Ectodermal cell (in vitro differentiated cells): ENCODE data around the gene XIRP1.
"Not testable (repeated sequence)": the region's sequence is repeated elsewhere in the genome, so short reads cannot be mapped to it uniquely, and the experiment has no call there.

ENCODE experiments used
- H3K27ac ChIP-seq: 2 replicates; pipeline ENCODE4 v1.7.0; 2013; ENCODE audit warnings: mild to moderate bottlenecking, low read depth, low read length; ENCODE audit not compliant: insufficient read depth, poor library complexity, severe bottlenecking
- H3K27me3 ChIP-seq: 2 replicates; pipeline ENCODE4 v1.7.0; 2013; ENCODE audit warnings: mild to moderate bottlenecking, low read length; ENCODE audit not compliant: insufficient read depth, control insufficient read depth, poor library complexity, severe bottlenecking
- H3K36me3 ChIP-seq: one replicate; pipeline ENCODE4 v1.7.0; 2013; ENCODE audit warnings: low read length; ENCODE audit not compliant: control insufficient read depth, insufficient read depth
- H3K4me1 ChIP-seq: one replicate; pipeline ENCODE4 v1.7.0; 2013; ENCODE audit warnings: low read length; ENCODE audit not compliant: control insufficient read depth, insufficient read depth
- H3K4me3 ChIP-seq: 2 replicates; pipeline ENCODE4 v1.7.0; 2013; ENCODE audit warnings: low read depth, low read length, control low read depth; ENCODE audit not compliant: insufficient read depth
- H3K9me3 ChIP-seq: 2 replicates; pipeline ENCODE4 v1.7.0; 2013; ENCODE audit warnings: mild to moderate bottlenecking, low read length, moderate library complexity; ENCODE audit not compliant: control insufficient read depth
- WGBS, 2 experiments: methylation state at CpG; one replicate each; pipeline ENCODE4 v1.1.7; 2013; ENCODE audit warnings: missing lambda C conversion rate in 2 of 2; 5-methylcytosine and 5-hydroxymethylcytosine counted together

Gene XIRP1

GRCh38 chr3:39180183-39180545 is 12.2 kb downstream of the XIRP1 start:
- H3K27ac ChIP-seq: no peak overlapping the region

GRCh38 chr3:39178553-39178952 is 13.8 kb downstream of the XIRP1 start:
- Histone ChIP-seq H3K4me1 (peaks cover 21% of the 10 kb centered on the region), H3K4me3 (peak overlapping the region; percentile 45), H3K27me3 (peaks cover 16% of the 10 kb centered on the region), H3K9me3 (no peaks in the 10 kb centered on the region), H3K36me3 (no peaks in the 10 kb centered on the region), H3K27ac (no peak overlapping the region)
- 77% methylated on average over 4 of the region's 4 CpGs for WGBS, 2 experiments

More at GRCh38 chr3:39180183-39180545, 12.2 kb downstream of the XIRP1 start:
- 69 to 70% methylated on average over 3 of the region's 3 CpGs for WGBS, 2 experiments
- Histone ChIP-seq H3K4me3 (peak overlapping the region; percentile 46), H3K27me3 (peaks cover 16% of the 10 kb centered on the region), H3K9me3 (no peaks in the 10 kb centered on the region), H3K36me3 (no peaks in the 10 kb centered on the region), H3K4me1 (peaks cover 21% of the 10 kb centered on the region)

GRCh38 chr3:39177708-39178332 is 14.6 kb downstream of the XIRP1 start:
- peak overlapping the region; percentile 71 for H3K27ac ChIP-seq
- H3K36me3 ChIP-seq: no peaks in the 10 kb centered on the region
- H3K4me1 ChIP-seq: peaks cover 21% of the 10 kb centered on the region
- 1 to 2% methylated on average over 23 to 30 of the region's 32 CpGs for WGBS, 2 experiments
- peaks cover 16% of the 10 kb centered on the region for H3K27me3 ChIP-seq
- no peaks in the 10 kb centered on the region for H3K9me3 ChIP-seq
- H3K4me3 ChIP-seq: peak overlapping the region; percentile 45

GRCh38 chr3:39176025-39176714 is 16.2 kb downstream of the XIRP1 start:
- Histone ChIP-seq H3K9me3 (no peaks in the 10 kb centered on the region), H3K27me3 (peaks cover 16% of the 10 kb centered on the region), H3K27ac (no peak overlapping the region), H3K4me1 (peaks cover 21% of the 10 kb centered on the region), H3K4me3 (no peak overlapping the region), H3K36me3 (no peaks in the 10 kb centered on the region)
- 94 to 95% methylated on average over 6 of the region's 6 CpGs for WGBS, 2 experiments

GRCh38 chr3:39173318-39174125 is 18.9 kb downstream of the XIRP1 start:
- Histone ChIP-seq H3K27me3 (no peaks in the 10 kb centered on the region), H3K27ac (no peak overlapping the region), H3K4me3 (no peak overlapping the region), H3K4me1 (peaks cover 6% of the 10 kb centered on the region), H3K36me3 (no peaks in the 10 kb centered on the region), H3K9me3 (no peaks in the 10 kb centered on the region)
- WGBS, 2 experiments: 77 to 93% methylated on average over 2 of the region's 2 CpGs

- Histone ChIP-seq H3K4me1 (no peaks in the 10 kb centered on the region), H3K9me3 (no peaks in the 10 kb centered on the region), H3K4me3 (no peak overlapping the region), H3K27ac (no peak overlapping the region), H3K27me3 (no peaks in the 10 kb centered on the region), H3K36me3 (no peaks in the 10 kb centered on the region)
- WGBS, 2 experiments: 92 to 94% methylated on average over 2 of the region's 2 CpGs
Measured at GRCh38 chr3:39171860-39172259, 20.5 kb downstream of the XIRP1 start.

GRCh38 chr3:39170877-39171276 is 21.5 kb downstream of the XIRP1 start:
- H3K4me3 ChIP-seq, H3K9me3 ChIP-seq, H3K4me1 ChIP-seq, H3K27me3 ChIP-seq, H3K27ac ChIP-seq, H3K36me3 ChIP-seq: not testable (repeated sequence)
- 89 to 94% methylated on average over 6 of the region's 6 CpGs for WGBS, 2 experiments

- Histone ChIP-seq H3K27ac (no peak overlapping the region), H3K9me3 (no peaks in the 10 kb centered on the region), H3K4me3 (no peak overlapping the region), H3K4me1 (no peaks in the 10 kb centered on the region), H3K27me3 (no peaks in the 10 kb centered on the region), H3K36me3 (no peaks in the 10 kb centered on the region)
- 37 to 40% methylated on average over 4 of the region's 4 CpGs for WGBS, 2 experiments
Measured at GRCh38 chr3:39170461-39170860, 21.9 kb downstream of the XIRP1 start.

- H3K27ac ChIP-seq: no peak overlapping the region
- H3K27me3 ChIP-seq: no peaks in the 10 kb centered on the region
- no peaks in the 10 kb centered on the region for H3K36me3 ChIP-seq
- 90 to 96% methylated on average over 1 of the region's 1 CpG for WGBS, 2 experiments
- H3K9me3 ChIP-seq: no peaks in the 10 kb centered on the region
- H3K4me3 ChIP-seq: no peak overlapping the region
- H3K4me1 ChIP-seq: no peaks in the 10 kb centered on the region
Measured at GRCh38 chr3:39169712-39170111, 22.7 kb downstream of the XIRP1 start.

- H3K4me1 ChIP-seq: no peaks in the 10 kb centered on the region
- no peaks in the 10 kb centered on the region for H3K36me3 ChIP-seq
- H3K27ac ChIP-seq: no peak overlapping the region
- no peaks in the 10 kb centered on the region for H3K27me3 ChIP-seq
- no peak overlapping the region for H3K4me3 ChIP-seq
- no peaks in the 10 kb centered on the region for H3K9me3 ChIP-seq
- WGBS, 2 experiments: 90 to 92% methylated on average over 5 of the region's 5 CpGs
Measured at GRCh38 chr3:39168156-39168780, 24.1 kb downstream of the XIRP1 start.
